ENCODE data around the gene B3GALT2. TPM values are rescaled to one million over a fixed set of nuclear protein-coding genes. Genes with fewer than 3 reads are reported as not detected.

The B3GALT2 gene
- total RNA-seq, 1 donor from 2014 or later, result 16.8 TPM

DNA sequence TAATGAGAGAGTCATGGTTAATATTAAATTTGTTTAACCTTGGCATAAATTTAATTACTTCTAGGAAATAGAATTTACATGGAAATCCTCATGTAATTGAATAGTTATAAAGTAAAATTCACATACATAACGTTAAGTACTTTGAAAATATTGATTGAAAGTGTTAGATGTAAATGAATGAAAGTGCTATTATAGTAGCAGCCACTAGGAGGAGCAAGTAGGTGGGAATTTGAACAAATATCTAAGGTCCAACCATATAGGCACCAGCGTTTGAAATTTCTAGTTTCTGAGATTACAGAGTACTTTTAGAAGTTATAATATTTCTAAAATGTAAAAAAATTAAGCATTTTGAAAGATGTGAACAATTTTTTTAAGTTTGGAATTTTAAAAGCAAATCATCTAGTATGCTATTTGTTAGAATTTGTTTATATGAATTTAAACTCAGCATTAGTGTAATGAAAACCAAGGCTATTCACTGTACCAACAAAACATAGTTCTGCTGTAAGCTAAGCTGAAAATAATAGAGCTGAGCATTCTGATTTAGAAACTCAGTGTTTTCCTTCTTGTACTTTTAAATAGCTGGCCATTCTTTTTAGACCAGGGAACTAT is 3.3 kb downstream of the B3GALT2 start:
- peak; percentile 65 for DNase-seq (ENCODE audit: low read depth)

DNA sequence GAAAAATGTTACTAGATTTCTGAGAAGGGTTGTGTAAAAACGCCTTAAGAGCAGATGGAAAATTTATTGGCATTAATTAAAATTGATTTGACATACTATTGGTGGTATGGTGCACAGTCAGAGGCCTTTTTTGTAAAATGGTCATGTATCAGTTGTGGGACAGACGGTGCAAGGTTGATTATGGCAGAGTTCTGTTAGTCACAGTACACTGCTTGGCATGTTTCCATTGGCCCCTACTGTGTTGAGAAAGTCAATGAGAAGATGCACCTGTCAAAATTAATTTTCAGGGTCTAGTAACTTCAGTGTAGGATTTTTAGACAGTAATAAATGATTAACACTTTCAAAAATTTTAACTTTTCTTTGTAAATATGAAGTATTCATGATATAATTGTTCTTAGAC is 4.4 kb downstream of the B3GALT2 start:
- DNase-seq (ENCODE audit: low read depth), result peak; percentile 59

DNA sequence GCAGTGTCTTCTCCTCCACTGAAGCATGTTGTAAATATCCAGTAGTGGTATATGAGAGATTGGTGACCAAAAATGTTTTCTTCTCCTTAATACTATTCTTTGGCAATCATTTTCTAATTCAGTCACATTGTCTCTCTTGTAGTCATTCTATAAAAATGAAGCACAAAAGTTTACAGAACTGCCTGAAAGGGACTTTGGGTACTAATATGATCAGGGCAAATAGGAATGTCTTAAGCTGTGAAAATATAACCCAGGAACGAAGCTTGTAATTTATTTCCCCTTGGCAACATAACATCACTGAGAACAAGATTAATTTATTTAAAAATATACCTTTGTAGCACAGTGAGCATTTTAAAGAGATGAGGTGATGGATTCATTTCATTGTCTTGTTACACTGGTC is 4.9 kb downstream of the B3GALT2 start:
- DNase-seq (ENCODE audit: low read depth), result no peak

DNA sequence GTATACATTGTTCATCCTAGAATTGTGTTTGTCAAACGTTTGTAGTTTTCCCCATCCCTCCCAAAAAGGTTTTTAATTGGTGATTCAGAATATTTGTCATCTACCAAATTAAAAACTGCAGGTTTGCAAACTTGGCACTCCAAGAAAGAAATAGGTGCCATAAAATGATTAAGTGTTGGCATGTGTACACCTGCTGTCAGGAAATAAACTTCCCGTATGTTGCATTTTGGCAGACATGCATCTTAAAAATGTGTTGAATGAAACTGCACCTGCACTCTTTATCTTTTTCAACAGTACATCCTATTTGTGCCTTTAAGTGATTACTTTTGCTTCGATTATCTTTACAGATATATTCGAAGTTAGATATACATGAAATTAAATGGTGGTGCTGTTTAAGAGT is 7.3 kb downstream of the B3GALT2 start:
- DNase-seq (ENCODE audit: low read depth), result no peak

DNA sequence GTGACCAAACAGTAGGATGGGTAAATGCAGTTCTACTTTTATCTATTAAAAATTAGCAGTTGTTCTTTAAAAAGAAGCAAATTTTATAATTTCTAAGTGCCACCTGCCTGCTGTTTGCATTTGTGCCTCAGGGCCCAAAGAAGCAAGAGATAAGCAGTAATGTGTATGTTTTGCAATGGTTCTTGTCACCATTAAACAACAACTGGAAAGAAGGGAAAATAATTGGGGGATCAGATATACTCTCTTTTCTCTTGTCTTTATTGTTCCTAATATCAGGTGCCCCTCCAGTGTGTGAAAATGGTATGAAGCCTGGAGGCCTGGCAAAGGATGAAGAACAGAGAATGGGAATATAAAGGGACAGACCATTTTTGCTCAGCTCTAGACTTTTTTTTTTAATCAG is 9.6 kb downstream of the B3GALT2 start:
- DNase-seq (ENCODE audit: low read depth), result no peak

DNA sequence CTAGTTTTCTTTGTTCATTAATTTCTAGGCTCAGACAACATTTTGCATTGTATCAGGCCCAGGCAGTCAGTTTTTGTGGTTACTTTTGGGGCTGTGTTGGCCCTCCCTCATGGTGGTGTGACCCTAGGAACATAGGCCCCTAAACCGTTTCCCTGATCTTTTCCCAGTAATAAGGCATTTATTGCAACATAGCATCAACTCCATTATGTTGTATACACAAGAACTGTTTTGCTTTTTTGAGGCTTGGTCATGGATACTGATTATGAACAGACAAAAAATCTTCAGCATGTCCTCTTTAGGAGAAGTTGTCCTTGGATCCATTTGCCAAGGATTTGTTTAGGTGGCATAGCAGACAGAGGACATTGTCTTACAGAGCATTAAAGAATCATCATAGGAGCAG is 10.3 kb downstream of the B3GALT2 start:
- no peak for DNase-seq (ENCODE audit: low read depth)

DNA sequence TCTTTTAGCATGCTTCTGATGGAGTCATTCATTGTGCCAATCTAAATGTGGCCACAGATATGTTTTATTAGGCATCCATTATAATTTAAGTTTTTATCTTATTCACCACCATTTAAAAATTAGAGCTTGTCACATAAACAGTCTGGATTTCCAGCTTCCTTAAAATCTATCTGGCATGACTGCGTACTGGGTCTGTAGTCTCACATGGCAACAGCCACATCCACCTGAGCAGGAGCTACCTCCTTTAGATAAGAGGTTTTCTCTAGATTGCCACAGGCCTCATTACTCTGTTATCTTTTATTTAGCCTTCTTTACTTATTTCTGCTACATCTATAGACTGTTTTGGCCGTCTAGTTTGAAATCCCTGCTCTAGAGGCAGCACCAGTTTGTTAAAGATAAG is 29.1 kb downstream of the B3GALT2 start:
- no peak for DNase-seq (ENCODE audit: low read depth)

DNA sequence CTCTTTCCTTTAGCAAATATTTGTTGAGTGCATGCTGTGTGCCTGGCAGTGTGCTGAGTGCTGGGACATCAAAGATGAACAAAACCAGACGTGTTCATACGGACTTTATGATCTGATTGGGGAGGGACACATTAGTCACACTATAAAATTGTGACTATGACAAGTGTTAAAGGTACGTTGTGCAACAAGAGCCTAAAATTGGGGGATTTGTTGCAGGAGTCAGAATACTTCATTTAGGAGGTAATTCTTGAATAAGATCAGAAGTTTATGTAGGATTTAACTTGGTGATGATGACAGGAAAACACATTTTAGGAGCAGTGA is 29.6 kb downstream of the B3GALT2 start:
- no peak for DNase-seq (ENCODE audit: low read depth)

DNA sequence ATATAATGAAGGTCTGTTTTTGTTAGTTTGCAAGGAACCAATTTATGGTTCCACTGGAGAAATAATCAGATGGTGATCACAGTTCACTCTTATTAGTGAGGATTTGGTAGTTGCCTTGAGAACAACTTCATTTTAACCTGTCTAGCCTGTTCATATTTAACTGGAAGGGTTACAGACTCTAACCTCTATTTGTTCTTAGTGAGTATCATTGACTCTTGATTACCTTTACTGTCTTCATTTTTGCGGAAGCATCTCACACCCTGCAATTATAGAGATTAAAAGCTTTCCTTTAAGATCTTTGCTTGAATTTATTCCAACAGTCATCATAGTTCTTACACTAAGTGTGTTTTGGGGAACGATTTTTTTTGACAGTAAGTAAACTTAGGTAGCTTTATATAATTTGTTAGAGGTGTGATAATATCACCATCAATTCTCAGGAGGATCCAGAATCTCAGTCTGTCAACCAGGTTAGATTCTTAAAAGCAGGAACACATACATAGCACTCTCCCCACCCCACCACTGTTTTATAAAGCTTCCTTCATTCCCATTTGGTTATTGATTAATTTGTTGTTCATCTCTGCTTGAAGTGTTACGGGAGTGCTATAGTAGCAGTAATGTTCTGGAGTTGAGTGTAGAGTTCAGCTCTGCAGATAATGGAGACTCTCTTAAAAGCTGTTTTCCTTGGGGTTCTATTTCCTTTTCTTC is 30.1 kb downstream of the B3GALT2 start:
- DNase-seq (ENCODE audit: low read depth), result no peak

DNA sequence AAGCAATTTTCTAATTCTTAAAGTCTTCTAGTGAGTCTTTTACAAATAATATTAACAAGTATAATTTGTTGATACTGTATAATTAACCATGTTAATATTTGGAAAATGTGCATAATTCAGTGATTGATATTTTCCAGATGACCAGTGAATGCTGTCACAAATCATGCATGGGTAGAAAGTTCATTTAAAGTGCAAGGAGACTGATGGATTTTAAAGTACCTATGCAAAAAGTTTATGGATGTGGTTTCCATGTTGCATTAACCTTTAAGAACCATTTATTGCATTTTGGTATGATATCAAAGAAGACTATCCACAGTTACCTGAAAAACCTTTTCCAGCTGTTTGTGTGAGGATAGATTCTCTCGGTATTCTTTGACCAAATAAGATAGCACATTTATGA is 41.4 kb downstream of the B3GALT2 start:
- DNase-seq (ENCODE audit: low read depth), result no peak

DNA sequence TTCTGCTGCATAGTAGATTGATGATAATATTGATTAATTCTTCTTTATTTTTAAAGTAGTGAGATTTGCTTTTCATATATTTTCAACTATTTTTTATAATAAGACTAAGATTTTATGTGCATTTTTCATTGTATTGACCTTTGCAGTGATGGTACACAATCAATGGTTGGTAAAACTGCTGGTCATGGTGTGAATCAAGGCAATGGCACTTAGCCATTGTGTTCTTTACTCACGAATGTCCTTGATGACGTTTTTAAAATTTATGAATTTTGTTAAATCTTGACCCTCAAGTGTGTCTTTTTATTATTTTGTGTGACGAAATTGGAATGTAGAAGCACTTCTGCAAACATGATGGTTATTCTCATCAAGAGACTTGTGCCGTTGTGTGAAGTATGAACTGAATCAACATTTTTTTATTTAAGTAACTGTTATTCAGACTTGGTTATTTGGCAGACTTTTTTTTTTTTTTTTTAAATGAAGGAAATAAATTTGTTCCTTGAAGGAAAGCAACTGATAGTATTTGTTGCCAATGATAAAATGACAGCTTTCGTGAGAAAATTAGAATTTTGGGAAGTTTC is 42.0 kb downstream of the B3GALT2 start:
- DNase-seq (ENCODE audit: low read depth), result no peak

DNA sequence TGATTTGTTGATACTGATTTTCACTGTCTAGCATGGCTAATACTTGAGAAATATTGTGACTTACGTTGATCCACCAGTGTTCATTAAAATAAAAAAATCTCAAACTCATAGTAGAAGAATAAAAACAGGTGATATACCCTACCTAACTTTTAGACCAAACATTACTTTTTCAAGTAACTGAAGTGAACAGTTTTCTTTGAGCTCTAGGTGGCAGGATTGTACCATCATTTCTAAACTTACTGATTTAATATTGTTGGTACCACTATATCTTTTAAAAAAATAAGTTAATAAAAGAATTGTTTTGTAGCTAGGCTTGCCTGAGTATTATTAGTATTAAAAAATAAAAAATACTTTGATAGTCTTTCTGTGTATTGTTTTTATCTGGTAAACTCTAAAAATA is 43.1 kb downstream of the B3GALT2 start:
- peak; percentile 31 for DNase-seq (ENCODE audit: low read depth)

DNA sequence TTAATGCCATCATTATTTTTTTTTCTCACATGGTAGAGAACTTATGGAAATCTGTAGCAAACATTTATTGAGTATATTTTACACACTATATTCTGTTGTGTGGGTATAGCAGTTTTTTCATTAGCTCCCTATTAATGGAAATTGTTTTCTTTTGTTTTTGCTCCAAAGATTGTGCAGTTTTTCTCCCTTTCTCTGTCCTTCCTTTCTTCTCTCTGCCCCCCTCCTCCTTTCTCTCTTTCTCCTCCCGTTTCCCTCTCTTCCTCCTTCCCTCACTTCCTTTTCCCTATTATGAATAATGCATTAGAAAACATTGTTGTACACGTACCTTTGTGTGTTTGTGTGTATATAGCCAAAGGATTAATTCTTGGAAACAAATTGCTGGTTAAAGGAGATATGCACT is 44.0 kb downstream of the B3GALT2 start:
- DNase-seq (ENCODE audit: low read depth), result no peak

DNA sequence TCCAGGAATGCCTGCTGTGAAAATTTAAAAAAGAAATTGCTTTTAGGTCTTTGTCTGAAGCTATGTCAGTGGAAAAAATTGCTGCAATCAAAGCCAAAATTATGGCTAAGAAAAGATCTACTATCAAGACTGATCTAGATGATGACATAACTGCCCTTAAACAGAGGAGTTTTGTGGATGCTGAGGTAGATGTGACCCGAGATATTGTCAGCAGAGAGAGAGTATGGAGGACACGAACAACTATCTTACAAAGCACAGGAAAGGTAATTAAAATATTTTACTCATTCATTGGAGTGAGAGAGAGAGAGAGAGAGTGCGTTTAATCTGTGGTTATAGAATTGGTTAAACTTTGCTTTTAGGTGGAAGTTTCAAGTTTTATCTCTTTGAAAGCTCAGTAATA is 44.6 kb downstream of the B3GALT2 start:
- no peak for DNase-seq (ENCODE audit: low read depth)

DNA sequence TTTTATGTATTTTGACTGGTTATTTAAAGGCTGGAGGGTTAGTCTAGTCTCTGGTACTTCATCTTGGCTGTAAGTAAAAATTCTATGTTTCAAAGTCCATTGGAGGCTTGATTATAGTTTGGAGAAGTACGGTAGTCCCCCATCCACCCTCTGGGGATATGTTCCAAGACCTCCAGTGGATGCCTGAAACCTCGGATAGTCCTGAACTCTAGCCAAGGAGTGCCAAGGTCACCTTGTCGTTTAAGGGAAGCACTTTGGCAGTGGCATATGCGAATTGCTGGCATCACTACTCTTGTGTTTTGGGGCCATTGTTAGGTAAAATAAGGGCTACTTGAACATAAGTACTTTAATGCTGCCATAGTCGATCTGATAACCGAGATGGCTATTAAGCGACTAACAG is 46.2 kb downstream of the B3GALT2 start:
- DNase-seq (ENCODE audit: low read depth), result no peak

DNA sequence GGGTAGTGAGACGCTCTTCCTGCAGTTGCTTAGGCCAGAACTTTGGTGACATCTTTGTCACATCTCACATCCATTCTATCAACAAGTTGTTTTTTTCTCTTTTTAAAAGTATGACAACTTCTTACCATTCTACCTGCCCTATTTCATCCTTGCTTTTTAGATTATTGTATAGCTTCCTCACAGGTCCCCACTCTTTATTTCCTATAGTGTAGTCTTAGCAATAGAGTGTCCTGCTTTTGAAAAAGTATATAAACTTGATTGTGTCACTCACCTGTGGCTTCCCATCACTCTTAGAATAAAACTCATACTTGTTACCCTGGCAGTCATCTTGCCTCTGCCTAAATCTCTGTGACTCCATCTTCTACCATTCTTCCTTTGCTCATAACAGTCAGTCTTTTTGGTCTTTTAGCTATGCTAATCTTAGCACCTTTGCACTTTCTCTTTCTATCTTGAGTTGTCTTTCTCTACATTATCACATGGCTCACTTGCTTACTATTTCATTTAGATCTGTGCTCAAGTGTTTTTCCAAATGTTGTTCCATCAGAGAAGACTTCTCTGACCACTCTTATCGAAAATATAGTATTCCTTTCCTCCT is 55.0 kb downstream of the B3GALT2 start:
- no peak for DNase-seq (ENCODE audit: low read depth)

MicroRNA genes within 50 kb of the gene (microRNA counts, 767-probe panel; counts per million panel counts)
- microRNA hsa-miR-1278, result not detected

Small RNA genes within 50 kb of the gene (microRNA-seq; reads per million reads assigned to microRNA genes)
- not detected for gene MIR1278

Other genes with a start within 250 kb of the B3GALT2 start
- 37.4 and 48.3 TPM in 2 replicates for gene UCHL5, start 127.3 kb downstream of the B3GALT2 start, total RNA-seq
- 82.5 and 98.1 TPM in 2 replicates for gene RO60, start 127.0 kb downstream of the B3GALT2 start, total RNA-seq
- gene GLRX2, start 81.2 kb downstream of the B3GALT2 start, total RNA-seq, result 13.9 and 28.8 TPM in 2 replicates
- 29.2 and 35.0 TPM in 2 replicates for gene CDC73, start 64.6 kb downstream of the B3GALT2 start, total RNA-seq